Astrocyte (in vitro differentiated cells and primary cell): Measurements from ENCODE around the gene PCSK2.

Source experiments
- CTCF ChIP-seq: IDR thresholded peaks from 2 replicates; pipeline ENCODE4 v1.5.1; 2011; ENCODE audit warnings: low read depth, mild to moderate bottlenecking, inconsistent platforms, low read length, moderate library complexity; ENCODE audit not compliant: insufficient read depth
- EZH2 ChIP-seq: IDR thresholded peaks from 2 replicates; pipeline ENCODE4 v1.6.1; 2012; ENCODE audit warnings: mild to moderate bottlenecking, low read length, inconsistent platforms; ENCODE audit not compliant: insufficient read depth

GRCh38 chr20:17438436-17439039 lies 211.7 kb downstream of the PCSK2 start:
- TF ChIP-seq EZH2 (no peak), CTCF (no peak)
